SK-MEL-5 (cell line): Measurements from ENCODE around the gene SP5. TPM values are rescaled to one million over a fixed set of nuclear protein-coding genes. Genes with fewer than 3 reads are reported as not detected.
"Not testable (repeated sequence)": the region's sequence is repeated elsewhere in the genome, so short reads cannot be mapped to it uniquely, and the experiment has no call there.

Experiments
- DNase-seq: peaks from one replicate; pipeline ENCODE4 v3.0.0-alpha.2; 2016; ENCODE audit warnings: low read depth, low spot score
- in situ Hi-C: cut with HindIII; loops from 2 replicates; pipeline ENCODE4 v1.10.0; 2016; ENCODE audit warnings: low sequenced_read_pairs, high pct_unique_total_duplicates, low pct_unique_long_range_greater_than_20kb
- polyA plus RNA-seq, 2 experiments: library from polyadenylated mRNA; depleted of rRNA; stranded (reverse); fragments of >200 nt; gene quantifications; 2 replicates each; pipeline ENCODE4 v1.2.3, GENCODE V29; 2015
- total RNA-seq: library from RNA; depleted of rRNA; stranded (reverse); fragments of >200 nt; shearing (Covaris generic); gene quantifications from 2 replicates; pipeline ENCODE4 v1.2.3, GENCODE V29; 2014; rRNA removed

Gene SP5
- total RNA-seq: 0.48 TPM in 1 of 2 replicates, not detected in the other
- not detected in 2 replicates for polyA plus RNA-seq (2015; cell fraction: cytosol; rRNA removed)
- not detected in 2 replicates for polyA plus RNA-seq (2015; cell fraction: nucleus; rRNA removed)

GRCh38 chr2:170715062-170715931 lies at the start of gene SP5:
Gene SP5, plus strand, starts transcription at chr2:170715337. Its CDS starts 176 bp downstream, at chr2:170715513.
- in situ Hi-C loops: no loop called here

GRCh38 chr2:170665743-170666142 lies 49.4 kb upstream of the SP5 start:
- DNase-seq: no peak
- in situ Hi-C loops: no loop called here

More at GRCh38 chr2:170715062-170715931, at the start of gene SP5:
- DNase-seq: no peak

GRCh38 chr2:170669909-170670308 lies 45.2 kb upstream of the SP5 start:
- in situ Hi-C loops: no loop called here
- DNase-seq: no peak

- in situ Hi-C loops: no loop called here
- DNase-seq: no peak
Measured at GRCh38 chr2:170670651-170671050, 44.5 kb upstream of the SP5 start.

DNA sequence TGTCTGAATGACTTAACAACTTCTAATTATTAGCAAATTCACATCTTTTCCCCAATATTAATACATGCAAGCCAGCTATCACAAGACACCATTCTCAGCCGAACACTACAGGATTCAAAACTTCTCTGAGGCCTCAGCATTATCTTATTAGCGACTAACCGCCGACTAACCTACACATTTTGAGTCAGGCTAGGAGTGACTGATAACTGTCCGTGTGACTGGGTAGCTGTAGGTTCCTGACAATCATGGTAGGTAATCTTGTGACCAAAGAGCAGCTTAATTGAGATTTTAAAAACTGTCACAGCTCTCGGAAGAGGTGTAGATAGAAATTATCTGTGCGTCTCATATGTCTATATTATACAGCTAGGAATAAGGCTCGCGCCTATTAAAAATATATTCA lies 44.1 kb upstream of the SP5 start:
- no peak for DNase-seq
- in situ Hi-C loops: no loop called here

DNA sequence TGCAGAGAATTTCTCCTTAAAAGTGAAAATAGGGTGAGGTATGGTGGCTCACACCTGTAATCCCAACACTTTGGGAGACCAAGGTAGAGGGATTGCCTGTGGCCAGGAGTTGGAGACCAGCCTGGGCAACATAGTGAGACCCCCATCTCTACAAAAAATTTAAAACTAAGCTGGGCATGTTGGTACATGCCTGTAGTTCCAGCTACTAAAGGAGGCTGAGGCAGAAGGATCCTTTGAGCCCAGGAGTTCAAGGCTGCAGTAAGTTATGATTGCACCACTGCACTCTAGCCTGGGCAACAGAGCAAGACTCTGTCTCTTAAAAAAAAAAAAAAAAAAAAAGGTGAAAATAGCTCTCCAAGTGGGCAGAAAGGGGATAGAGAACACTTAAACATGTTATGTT lies 40.9 kb upstream of the SP5 start:
- DNase-seq, in situ Hi-C loops: not testable (repeated sequence)

- DNase-seq: no peak
- in situ Hi-C loops: no loop called here
Measured at GRCh38 chr2:170675701-170676100, 39.4 kb upstream of the SP5 start.

GRCh38 chr2:170679607-170680079 lies 35.5 kb upstream of the SP5 start:
- no peak for DNase-seq
- in situ Hi-C loops: no loop called here

- DNase-seq: no peak
- in situ Hi-C loops: no loop called here
Measured at GRCh38 chr2:170680172-170680941, 34.8 kb upstream of the SP5 start.

DNA sequence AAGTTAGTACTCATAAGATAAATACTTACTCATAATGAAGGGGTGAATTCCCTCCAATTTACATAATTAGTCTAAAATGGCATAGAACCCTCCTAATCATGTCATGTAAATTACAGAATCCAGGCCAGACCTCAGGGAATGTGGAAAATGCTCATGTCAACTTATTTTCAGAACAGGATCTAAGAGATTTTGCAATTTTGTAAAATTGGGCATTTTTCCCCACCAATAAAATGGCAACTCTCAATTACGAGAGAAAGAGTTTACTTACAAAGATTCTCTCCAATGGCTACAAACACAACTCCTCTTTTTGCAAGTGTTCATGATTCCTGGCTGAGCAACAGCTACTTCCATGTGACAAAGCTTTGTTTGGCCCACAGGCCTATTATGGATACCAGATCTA lies 33.8 kb upstream of the SP5 start:
- in situ Hi-C loops: no loop called here
- DNase-seq: no peak

GRCh38 chr2:170685591-170685990 lies 29.5 kb upstream of the SP5 start:
- DNase-seq: no peak
- in situ Hi-C loops: no loop called here

- in situ Hi-C loops: no loop called here
- DNase-seq: no peak
Measured at GRCh38 chr2:170689481-170689880, 25.7 kb upstream of the SP5 start.

GRCh38 chr2:170690640-170691039 lies 24.5 kb upstream of the SP5 start:
- in situ Hi-C loops: no loop called here
- no peak for DNase-seq

DNA sequence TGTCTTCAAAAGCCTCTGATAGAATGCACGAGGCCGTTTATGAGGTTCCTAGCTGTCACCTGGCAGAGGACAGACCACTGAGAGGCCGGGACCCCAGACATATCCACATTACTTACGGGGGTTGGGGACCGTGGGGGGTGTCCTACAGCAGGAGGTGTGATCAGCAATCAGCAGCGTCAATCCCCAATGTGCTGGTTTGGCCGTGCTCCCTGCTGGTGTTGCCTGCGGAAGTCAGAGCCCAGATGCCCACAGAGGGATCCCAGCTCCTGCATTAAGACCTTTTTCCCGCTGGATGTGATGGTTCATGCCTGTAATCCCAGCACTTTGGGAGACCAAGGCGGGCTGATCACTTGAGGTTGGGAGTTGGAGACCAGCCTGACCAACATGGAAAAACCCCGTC lies 20.8 kb upstream of the SP5 start:
- in situ Hi-C loops: no loop called here
- DNase-seq: no peak

DNA sequence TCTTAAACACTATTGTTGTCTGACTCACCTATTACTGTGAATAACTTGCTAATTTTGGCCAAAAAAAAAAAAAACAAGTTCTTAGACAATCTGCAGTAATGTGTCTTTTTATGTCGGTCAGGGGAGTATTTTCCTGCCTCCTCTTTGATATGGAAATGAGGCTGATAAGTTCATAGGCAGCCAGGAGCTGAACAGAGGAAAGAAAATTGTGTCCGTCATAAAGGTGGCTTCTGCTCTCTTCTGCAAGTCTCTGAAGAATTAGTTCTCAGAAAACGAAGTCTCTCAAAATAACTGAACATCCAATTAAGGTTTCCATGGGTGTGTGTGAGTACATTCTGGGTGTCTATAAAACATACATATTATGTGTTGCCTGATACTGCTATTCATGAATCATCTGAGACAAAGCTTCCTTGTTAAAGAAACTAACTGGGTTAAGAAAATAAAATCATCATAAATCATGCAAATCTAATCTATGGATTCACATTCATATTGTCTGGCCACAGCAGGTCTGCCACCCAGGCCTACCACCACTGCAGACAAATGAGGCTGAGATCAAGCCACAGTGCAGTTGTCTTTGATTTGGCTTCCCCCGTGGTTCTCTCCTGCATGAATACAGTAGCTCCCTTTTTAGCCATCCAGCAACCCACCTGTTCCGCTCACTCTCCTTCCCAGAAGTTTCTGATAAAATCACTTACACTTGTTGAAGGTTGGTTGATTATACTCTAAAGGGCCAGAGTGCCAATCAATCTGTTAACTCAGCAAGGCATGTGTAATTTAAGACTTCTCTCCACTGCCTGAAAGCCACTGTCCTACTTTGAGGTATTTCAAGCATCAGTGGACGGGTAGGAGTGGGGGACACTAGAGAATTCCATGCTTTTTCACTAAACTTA lies 19.4 kb upstream of the SP5 start:
- in situ Hi-C loops: no loop called here
- no peak for DNase-seq

GRCh38 chr2:170696948-170697347 lies 18.2 kb upstream of the SP5 start:
- in situ Hi-C loops: no loop called here
- DNase-seq: no peak

- no peak for DNase-seq
- in situ Hi-C loops: no loop called here
Measured at GRCh38 chr2:170701011-170701410, 14.1 kb upstream of the SP5 start.
